GM12878 (cell line): ENCODE measurements around the gene AEBP1. TPM values are rescaled to one million over a fixed set of nuclear protein-coding genes. Genes with fewer than 3 reads are reported as not detected.

Experiments
- ATAC-seq: fragments of 200-7000 bp; cut with Tn5 transposase; 3 replicates; pipeline ENCODE4 v1.9.1; 2020; ENCODE audit warnings: mild to moderate bottlenecking, moderate library complexity
- BruUV-seq: library from RNA; stranded (reverse); fragments of 400-500 nt; replicated peaks from 2 replicates; lab custom pipeline; 2021; lab: Mats Ljungman, UMichigan
- CTCF ChIA-PET: fragments of 300-600 bp; sonication (Branson Sonifier 250); formaldehyde crosslinking; extraction: SDS; loops from one replicate; lab custom pipeline; 2021; ENCODE audit warnings: inconsistent platforms; lab: Yijun Ruan, JAX
- POLR2A ChIA-PET: fragments of 350-600 bp; formaldehyde crosslinking; extraction: SDS; loops from one replicate; lab custom pipeline; 2021; ENCODE audit warnings: inconsistent platforms; lab: Charles Lee
- RAD21 ChIA-PET: fragments of 300-600 bp; sonication (Branson Sonifier 250); formaldehyde crosslinking; loops from one replicate; lab custom pipeline; 2023; ENCODE audit warnings: antibody characterized with exemption; ENCODE audit not compliant: unreplicated experiment; lab: Charles Lee
- SMC1A ChIA-PET: fragments of 300-600 bp; sonication (Branson Sonifier 250); formaldehyde crosslinking; loops from one replicate; lab custom pipeline; 2023; ENCODE audit not compliant: unreplicated experiment, uncharacterized antibody; lab: Charles Lee
- DNase-seq: peaks from one replicate; pipeline ENCODE4 v3.0.0-alpha.2; 2011; ENCODE audit warnings: low read depth, low spot score
- FAIRE-seq: peaks from 3 replicates; lab custom pipeline; 2011; peaks lifted over from hg19 to GRCh38; lab: Jason Lieb, UNC
- H2AFZ ChIP-seq: 2 replicates; pipeline ENCODE4 v1.6.0; 2011; ENCODE audit warnings: low read depth, low read length, control low read depth; ENCODE audit not compliant: control insufficient read depth
- H3K27ac ChIP-seq: 2 replicates; pipeline ENCODE4 v1.5.1; 2011; ENCODE audit warnings: control low read depth; ENCODE audit not compliant: control insufficient read depth, insufficient read depth
- H3K27me3 ChIP-seq, 2 experiments: replicated peaks in 1 of 2; 2 replicates each; pipeline versions ENCODE4 v1.6.0 to v1.6.1; 2011; ENCODE audit warnings: low read length in 1 of 2; ENCODE audit not compliant: control insufficient read depth in 2 of 2, insufficient read depth in 2 of 2
- H3K36me3 ChIP-seq, 2 experiments: 2 replicates each; pipeline ENCODE4 v1.5.1; 2011; ENCODE audit warnings: low read length in 1 of 2; ENCODE audit not compliant: control insufficient read depth in 2 of 2, insufficient read depth in 2 of 2
- H3K4me1 ChIP-seq: 2 replicates; pipeline ENCODE4 v1.6.1; 2011; ENCODE audit warnings: mild to moderate bottlenecking, low read length, moderate library complexity, mixed read lengths; ENCODE audit not compliant: control insufficient read depth, insufficient read depth
- H3K4me2 ChIP-seq: 2 replicates; pipeline ENCODE4 v1.6.0; 2011; ENCODE audit warnings: control low read depth; ENCODE audit not compliant: control insufficient read depth, insufficient read depth
- H3K4me3 ChIP-seq: fragments of 200-600 bp; sonication (generic); 2 replicates; pipeline ENCODE4 v1.5.1; 2016
- H3K79me2 ChIP-seq: 2 replicates; pipeline ENCODE4 v1.6.0; 2011; ENCODE audit warnings: low read length; ENCODE audit not compliant: control insufficient read depth, insufficient read depth
- H3K9ac ChIP-seq: 2 replicates; pipeline ENCODE4 v1.8.0; 2011; ENCODE audit warnings: low read length, control low read depth, mixed read lengths; ENCODE audit not compliant: control insufficient read depth, insufficient read depth
- H3K9me3 ChIP-seq: replicated peaks from 3 replicates; pipeline ENCODE4 v1.5.1; 2011; ENCODE audit warnings: mild to moderate bottlenecking, low read length; ENCODE audit not compliant: control insufficient read depth, insufficient read depth
- H4K20me1 ChIP-seq: 2 replicates; pipeline ENCODE4 v1.6.0; 2011; ENCODE audit not compliant: control insufficient read depth, insufficient read depth
- ATF2 ChIP-seq: IDR thresholded peaks from 2 replicates; pipeline ENCODE4 v1.6.1; 2012; ENCODE audit warnings: low read length, inconsistent platforms
- CHD1 ChIP-seq: IDR thresholded peaks from 2 replicates; pipeline ENCODE4 v1.6.1; 2012; ENCODE audit warnings: low read depth, low read length, improper control_type of control experiment
- LARP7 ChIP-seq: fragments of 450-650 bp; IDR thresholded peaks from 2 replicates; pipeline ENCODE4 v1.6.1; 2017; ENCODE audit warnings: mild to moderate bottlenecking
- MTA3 ChIP-seq: IDR thresholded peaks from 2 replicates; pipeline ENCODE4 v1.6.1; 2012; ENCODE audit warnings: low read length, inconsistent platforms, borderline replicate concordance
- NFIC ChIP-seq: IDR thresholded peaks from 2 replicates; pipeline ENCODE4 v1.6.1; 2012; ENCODE audit warnings: low read depth, mild to moderate bottlenecking, inconsistent platforms, low read length, moderate library complexity
- NFYB ChIP-seq: IDR thresholded peaks from 2 replicates; pipeline ENCODE4 v1.6.1; 2011; ENCODE audit warnings: low read depth, mild to moderate bottlenecking, low read length, improper control_type of control experiment, moderate library complexity; ENCODE audit not compliant: insufficient read depth
- POLR2A ChIP-seq: IDR thresholded peaks from 2 replicates; pipeline ENCODE4 v1.6.1; 2011; ENCODE audit warnings: low read depth, mild to moderate bottlenecking, low read length
- POLR2AphosphoS5 ChIP-seq: IDR thresholded peaks from 2 replicates; pipeline ENCODE4 v1.6.1; 2011; ENCODE audit warnings: mild to moderate bottlenecking, low read length, inconsistent platforms
- RBBP5 ChIP-seq: fragments of 200-600 bp; sonication (generic); conservative IDR thresholded peaks from 2 replicates; pipeline ENCODE4 v1.6.1; 2016
- RUNX3 ChIP-seq: IDR thresholded peaks from 2 replicates; pipeline ENCODE4 v1.6.1; 2012; ENCODE audit warnings: low read length, inconsistent platforms
- SUPT20H ChIP-seq: IDR thresholded peaks from 2 replicates; pipeline ENCODE4 v1.6.1; 2011; ENCODE audit warnings: low read depth, mild to moderate bottlenecking, low read length, moderate library complexity, borderline replicate concordance; ENCODE audit not compliant: control insufficient read depth
- ZBED1 ChIP-seq: IDR thresholded peaks from 2 replicates; pipeline ENCODE4 v1.6.1; 2016; ENCODE audit warnings: borderline replicate concordance
- WGBS: methylation state at CpG from one replicate; pipeline ENCODE4 v1.1.6; 2016; ENCODE audit warnings: low lambda C conversion rate; ENCODE audit not compliant: insufficient replicate concordance, insufficient coverage; ENCODE audit errors: missing lambda C conversion rate; 5-methylcytosine and 5-hydroxymethylcytosine counted together
- in situ Hi-C: fragments of 300-500 bp; cut with MboI; formaldehyde crosslinking; loops from 9 replicates; pipeline ENCODE4 v1.14.3; 2018; ENCODE audit warnings: mixed read lengths
- intact Hi-C: fragments of 100-400 bp; cut with micrococcal nuclease; formaldehyde crosslinking; loops from one replicate; pipeline ENCODE4 v1.14.2; 2022; ENCODE audit not compliant: unreplicated experiment
- polyA plus RNA-seq, 11 experiments: library from polyadenylated mRNA; depleted of rRNA in 4 of 11; unstranded in 6 of 11; stranded (reverse) in 5 of 11; fragments of >200 nt; fragmentation: Nextera tagmentation in 4 of 11; fragmentation: Illumina TruSeq in 1 of 11; extraction: Ambion mirVana in 4 of 11; extraction: Trizol in 1 of 11; gene quantifications; 1 replicate in 1 of 11; 2 replicates in 10 of 11; pipeline versions ENCODE4 v1.2.1 to v1.2.3, GENCODE V29; 2011 to 2016; ENCODE audit warnings: inconsistent platforms in 2 of 11, missing spikeins in 2 of 11, low read depth in 1 of 11
- total RNA-seq, 4 experiments: library from RNA; depleted of rRNA in 3 of 4; stranded (reverse); fragments of >200 nt in 3 of 4; fragmentation: Illumina TruSeq in 1 of 4; extraction: Trizol in 1 of 4; gene quantifications; 2 replicates each; pipeline versions ENCODE4 v1.2.1 to v1.2.3, GENCODE V29; 2013 to 2021
- TF ChIP-seq, protein P1 (sequence below): IDR thresholded peaks from 2 replicates; pipeline ENCODE4 v1.6.1; 2011; ENCODE audit warnings: mild to moderate bottlenecking, low read depth, low read length, moderate library complexity; ENCODE audit not compliant: insufficient replicate concordance
- TF ChIP-seq, protein P2 (sequence below): fragments of 450-650 bp; IDR thresholded peaks from 2 replicates; pipeline ENCODE4 v1.6.1; 2016; ENCODE audit warnings: mild to moderate bottlenecking
- TF ChIP-seq, protein P3 (sequence below): IDR thresholded peaks from 2 replicates; pipeline ENCODE4 v1.6.1; 2011; ENCODE audit warnings: borderline replicate concordance, low read depth, mild to moderate bottlenecking, moderate library complexity, low read length; ENCODE audit not compliant: insufficient read depth, poor library complexity, severe bottlenecking

Gene AEBP1
- total and polyA plus RNA-seq, 10 of the 15 experiments (the other 5 are each of a cell fraction or from before 2014, with no cell fraction given) = 0.06 to 0.23 (median 0.11) TPM; not detected in 5

- H3K4me1 ChIP-seq = no peaks in the 10 kb centered on the region
- FAIRE-seq (no peak), DNase-seq (no peak), ATAC-seq (no peak)
- no peaks in the 10 kb centered on the region for H3K79me2 ChIP-seq
- ChIA-PET CTCF (interaction anchor here (0.8 kb wide), 1 partner anchor 48 kb away, joined by 3 read pairs; no protein-coding TSS in a partner anchor), SMC1A (interaction anchor here (1.7 kb wide), 1 partner anchor 23 kb away, joined by 4 read pairs; the partner anchor contains the start of gene DBNL), POLR2A (interaction anchor here (0.6 to 1.4 kb wide), 3 partner anchors 14 to 129 kb away, joined by 3 to 8 read pairs (median 3); no protein-coding TSS in a partner anchor), RAD21 (no interaction called here)
- no peak overlapping the region for H3K9ac ChIP-seq
- H3K4me2 ChIP-seq = no peak overlapping the region
- no peak overlapping the region for H3K27ac ChIP-seq
- no peak overlapping the region for H3K4me3 ChIP-seq
- peaks cover 0 to 3% of the 10 kb centered on the region in 2 experiments; a peak in 3 of 4 replicates for H3K36me3 ChIP-seq
- H3K27me3 ChIP-seq = no peaks in the 10 kb centered on the region
- H3K9me3 ChIP-seq = no peaks in the 10 kb centered on the region
- in situ Hi-C loops (no loop called here), intact Hi-C loops (no loop called here)
- no peak overlapping the region for H2AFZ ChIP-seq
- no peaks in the 10 kb centered on the region for H4K20me1 ChIP-seq
- no TSS peak for BruUV-seq
- 49% methylated on average over 11 of the region's 11 CpGs for WGBS
- TF ChIP-seq, protein P1, sequence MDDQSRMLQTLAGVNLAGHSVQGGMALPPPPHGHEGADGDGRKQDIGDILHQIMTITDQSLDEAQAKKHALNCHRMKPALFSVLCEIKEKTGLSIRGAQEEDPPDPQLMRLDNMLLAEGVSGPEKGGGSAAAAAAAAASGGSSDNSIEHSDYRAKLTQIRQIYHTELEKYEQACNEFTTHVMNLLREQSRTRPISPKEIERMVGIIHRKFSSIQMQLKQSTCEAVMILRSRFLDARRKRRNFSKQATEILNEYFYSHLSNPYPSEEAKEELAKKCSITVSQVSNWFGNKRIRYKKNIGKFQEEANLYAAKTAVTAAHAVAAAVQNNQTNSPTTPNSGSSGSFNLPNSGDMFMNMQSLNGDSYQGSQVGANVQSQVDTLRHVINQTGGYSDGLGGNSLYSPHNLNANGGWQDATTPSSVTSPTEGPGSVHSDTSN = peak; percentile 13
- no peak for TF ChIP-seq NFYB
- TF ChIP-seq SUPT20H = no peak
- peak; percentile 75; the same call in 1 of the 2 replicates for TF ChIP-seq MTA3
- peak; percentile 61 for TF ChIP-seq POLR2A
- TF ChIP-seq CHD1 = no peak
- no peak for TF ChIP-seq RBBP5
- TF ChIP-seq, protein P2, sequence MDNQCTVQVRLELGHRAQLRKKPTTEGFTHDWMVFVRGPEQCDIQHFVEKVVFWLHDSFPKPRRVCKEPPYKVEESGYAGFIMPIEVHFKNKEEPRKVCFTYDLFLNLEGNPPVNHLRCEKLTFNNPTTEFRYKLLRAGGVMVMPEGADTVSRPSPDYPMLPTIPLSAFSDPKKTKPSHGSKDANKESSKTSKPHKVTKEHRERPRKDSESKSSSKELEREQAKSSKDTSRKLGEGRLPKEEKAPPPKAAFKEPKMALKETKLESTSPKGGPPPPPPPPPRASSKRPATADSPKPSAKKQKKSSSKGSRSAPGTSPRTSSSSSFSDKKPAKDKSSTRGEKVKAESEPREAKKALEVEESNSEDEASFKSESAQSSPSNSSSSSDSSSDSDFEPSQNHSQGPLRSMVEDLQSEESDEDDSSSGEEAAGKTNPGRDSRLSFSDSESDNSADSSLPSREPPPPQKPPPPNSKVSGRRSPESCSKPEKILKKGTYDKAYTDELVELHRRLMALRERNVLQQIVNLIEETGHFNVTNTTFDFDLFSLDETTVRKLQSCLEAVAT = no peak
- 0 out of 2 replicates have a peak, but pooled peaks have one; percentile 3 for TF ChIP-seq RUNX3
- TF ChIP-seq LARP7 = no peak
- peak; percentile 15; the same call in 1 of the 2 replicates for TF ChIP-seq POLR2AphosphoS5
- TF ChIP-seq, protein P3, sequence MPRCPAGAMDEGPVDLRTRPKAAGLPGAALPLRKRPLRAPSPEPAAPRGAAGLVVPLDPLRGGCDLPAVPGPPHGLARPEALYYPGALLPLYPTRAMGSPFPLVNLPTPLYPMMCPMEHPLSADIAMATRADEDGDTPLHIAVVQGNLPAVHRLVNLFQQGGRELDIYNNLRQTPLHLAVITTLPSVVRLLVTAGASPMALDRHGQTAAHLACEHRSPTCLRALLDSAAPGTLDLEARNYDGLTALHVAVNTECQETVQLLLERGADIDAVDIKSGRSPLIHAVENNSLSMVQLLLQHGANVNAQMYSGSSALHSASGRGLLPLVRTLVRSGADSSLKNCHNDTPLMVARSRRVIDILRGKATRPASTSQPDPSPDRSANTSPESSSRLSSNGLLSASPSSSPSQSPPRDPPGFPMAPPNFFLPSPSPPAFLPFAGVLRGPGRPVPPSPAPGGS = peak; percentile 49
- TF ChIP-seq NFIC = 0 out of 2 replicates have a peak, but pooled peaks have one; percentile 11
- TF ChIP-seq ATF2 = 0 out of 2 replicates have a peak, but pooled peaks have one; percentile 15
- TF ChIP-seq ZBED1 = no peak
Observed at GRCh38 chr7:44067064-44067951, 36.8 kb upstream of the AEBP1 start.
